Esophagus (tissue), 2 donors: Measurements from ENCODE around the gene NDOR1. TPM values are rescaled to one million over a fixed set of nuclear protein-coding genes. Genes with fewer than 3 reads are reported as not detected.

Source experiments
- H3K27ac ChIP-seq, 2 donors: one replicate each; pipeline ENCODE4 v1.5.1; 2013; ENCODE audit warnings: low read depth in 2 of 2, mild to moderate bottlenecking in 2 of 2, inconsistent platforms in 1 of 2, low read length in 1 of 2, moderate library complexity in 1 of 2
- H3K27me3 ChIP-seq, 2 donors: one replicate each; pipeline ENCODE4 v1.6.1; 2013; ENCODE audit warnings: low read length in 2 of 2, control low read depth in 1 of 2, mild to moderate bottlenecking in 1 of 2; ENCODE audit not compliant: insufficient read depth in 2 of 2, control insufficient read depth in 1 of 2
- H3K36me3 ChIP-seq, 2 donors: one replicate each; pipeline ENCODE4 v1.6.1; 2013; ENCODE audit warnings: low read length in 1 of 2; ENCODE audit not compliant: control insufficient read depth in 2 of 2, insufficient read depth in 2 of 2
- H3K4me1 ChIP-seq, 2 donors: one replicate each; pipeline ENCODE4 v1.6.1; 2013; ENCODE audit warnings: low read length in 1 of 2; ENCODE audit not compliant: control insufficient read depth in 2 of 2, insufficient read depth in 2 of 2
- H3K4me3 ChIP-seq, 2 donors: one replicate each; pipeline ENCODE4 v1.5.1; 2013; ENCODE audit warnings: low read length in 2 of 2, mild to moderate bottlenecking in 2 of 2, low read depth in 1 of 2, moderate library complexity in 1 of 2
- H3K9me3 ChIP-seq, 2 donors: one replicate each; pipeline ENCODE4 v1.6.1; 2013; ENCODE audit warnings: mild to moderate bottlenecking in 2 of 2, low read depth in 1 of 2, low read length in 1 of 2, moderate library complexity in 1 of 2; ENCODE audit not compliant: control insufficient read depth in 2 of 2, insufficient read depth in 1 of 2
- WGBS, 2 donors: extraction: QIAGEN DNeasy Blood & Tissue Kit; methylation state at CpG; one replicate each; pipeline ENCODE4 v1.1.7; 2013; 5-methylcytosine and 5-hydroxymethylcytosine counted together
- polyA plus RNA-seq, 2 donors: library from polyadenylated mRNA; stranded (reverse); fragments of 200-250 nt; gene quantifications; one replicate each; pipeline ENCODE4 v1.2.3, GENCODE V29; 2013
- donor health status: healthy with polysubstance abuse.
- donor health status: Bipolar disorder and iron deficiency.

NDOR1 gene
- polyA plus RNA-seq, 2 donors, result 5.7 to 12.2 TPM

- H3K4me1 ChIP-seq, result peaks cover 3 to 25% of the 10 kb centered on the region in 2 donors
- 44 to 48% methylated on average over 22 to 23 of the region's 23 CpGs for WGBS, 2 donors
These were observed 19.6 kb downstream of the NDOR1 start, which contains the start of gene CYSRT1 for GRCh38 chr9:137224830-137225694. Gene CYSRT1 (plus strand): TSS chr9:137225174. CDS start chr9:137225622, 448 bp downstream.

GRCh38 chr9:137225699-137226331, 20.3 kb downstream of the NDOR1 start:
- H3K27ac ChIP-seq, result peak overlapping the region; percentile 93 to 94
- peaks cover 3 to 25% of the 10 kb centered on the region in 2 donors for H3K4me1 ChIP-seq
- WGBS, 2 donors, result 74 to 78% methylated on average over 20 to 21 of the region's 21 CpGs
- no peaks in the 10 kb centered on the region for H3K9me3 ChIP-seq
- no peaks in the 10 kb centered on the region for H3K27me3 ChIP-seq
- H3K4me3 ChIP-seq, result peak overlapping the region; percentile 64 to 66
- H3K36me3 ChIP-seq, result peaks cover 0 to 8% of the 10 kb centered on the region in 2 donors

More at GRCh38 chr9:137224830-137225694, 19.6 kb downstream of the NDOR1 start, which contains the start of gene CYSRT1:
- H3K27me3 ChIP-seq, result no peaks in the 10 kb centered on the region
- H3K4me3 ChIP-seq, result peak within 1 kb of the TSS; percentile 66 to 67
- peaks cover 0 to 8% of the 10 kb centered on the region in 2 donors for H3K36me3 ChIP-seq
- H3K27ac ChIP-seq, result peak within 1 kb of the TSS; percentile 94 to 96
- no peaks in the 10 kb centered on the region for H3K9me3 ChIP-seq

- no peaks in the 10 kb centered on the region for H3K27me3 ChIP-seq
- H3K9me3 ChIP-seq, result no peaks in the 10 kb centered on the region
- 52 to 60% methylated on average over 18 of the region's 18 CpGs for WGBS, 2 donors
- peaks cover 3 to 25% of the 10 kb centered on the region in 2 donors for H3K4me1 ChIP-seq
- H3K27ac ChIP-seq, result peak overlapping the region; percentile 93 to 94
- H3K36me3 ChIP-seq, result peaks cover 0 to 8% of the 10 kb centered on the region in 2 donors
- peak overlapping the region; percentile 64 to 66 for H3K4me3 ChIP-seq
These were observed 21.0 kb downstream of the NDOR1 start for GRCh38 chr9:137226338-137227053.

- Histone ChIP-seq H3K27me3 (no peaks in the 10 kb centered on the region), H3K36me3 (peaks cover 0 to 8% of the 10 kb centered on the region in 2 donors), H3K4me1 (peaks cover 3 to 25% of the 10 kb centered on the region in 2 donors), H3K9me3 (no peaks in the 10 kb centered on the region), H3K4me3 (peak within 1 kb of the TSS; percentile 64 to 66), H3K27ac (peak within 1 kb of the TSS; percentile 93 to 94)
- WGBS, 2 donors, result 22 to 28% methylated on average over 25 of the region's 25 CpGs
These were observed 21.8 kb downstream of the NDOR1 start, which contains the start of gene RNF224 for GRCh38 chr9:137227054-137227852. Gene RNF224 (plus strand): TSS chr9:137227502. CDS start chr9:137228336, 834 bp downstream.

- peak overlapping the region; percentile 93 to 94 for H3K27ac ChIP-seq
- peaks cover 3 to 21% of the 10 kb centered on the region in 2 donors for H3K4me1 ChIP-seq
- no peaks in the 10 kb centered on the region for H3K9me3 ChIP-seq
These were observed 22.5 kb downstream of the NDOR1 start for GRCh38 chr9:137227853-137228505.

GRCh38 chr9:137228506-137228967, 23.0 kb downstream of the NDOR1 start:
- H3K9me3 ChIP-seq, result no peaks in the 10 kb centered on the region
- H3K4me3 ChIP-seq, result no peak overlapping the region
- H3K4me1 ChIP-seq, result peaks cover 3 to 21% of the 10 kb centered on the region in 2 donors
- no peaks in the 10 kb centered on the region for H3K27me3 ChIP-seq
- peak overlapping the region in 1 of 2 donors; percentile 50 for H3K27ac ChIP-seq
- H3K36me3 ChIP-seq, result peaks cover 0 to 8% of the 10 kb centered on the region in 2 donors
- WGBS, 2 donors, result 44 to 64% methylated on average over 27 to 29 of the region's 29 CpGs

More at GRCh38 chr9:137227853-137228505, 22.5 kb downstream of the NDOR1 start:
- Histone ChIP-seq H3K36me3 (peaks cover 0 to 8% of the 10 kb centered on the region in 2 donors), H3K4me3 (no peak overlapping the region), H3K27me3 (no peaks in the 10 kb centered on the region)
- WGBS, 2 donors, result 31 to 36% methylated on average over 12 to 18 of the region's 18 CpGs

- H3K36me3 ChIP-seq, result peaks cover 0 to 8% of the 10 kb centered on the region in 2 donors
- H3K9me3 ChIP-seq, result no peaks in the 10 kb centered on the region
- 64 to 67% methylated on average over 27 of the region's 27 CpGs for whole genome bisulfite sequencing, 2 donors
- peaks cover 3 to 17% of the 10 kb centered on the region in 2 donors for H3K4me1 ChIP-seq
- no peaks in the 10 kb centered on the region for H3K27me3 ChIP-seq
- H3K4me3 ChIP-seq, result no peak overlapping the region
- peak overlapping the region in 1 of 2 donors; percentile 1 for H3K27ac ChIP-seq
These were observed 23.7 kb downstream of the NDOR1 start for GRCh38 chr9:137228968-137229896.
